Esophagus muscularis mucosa (tissue), 4 donors: ENCODE results near the gene QPRT. TPM values are rescaled to one million over a fixed set of nuclear protein-coding genes. Genes with fewer than 3 reads are reported as not detected.

Experiments
- DNase-seq: peaks from one replicate; pipeline ENCODE4 v3.0.0-alpha.2; 2017; ENCODE audit errors: extremely low spot score
- H3K27ac ChIP-seq, 4 donors: fragments of 200-600 bp; sonication (generic); replicated peaks in 1 of 4; 1 replicate in 3 of 4; 2 replicates in 1 of 4; pipeline ENCODE4 v1.5.1; 2016 to 2019; ENCODE audit warnings: mild to moderate bottlenecking in 1 of 4
- H3K27me3 ChIP-seq, 4 donors: fragments of 200-600 bp; sonication (generic); one replicate each; pipeline versions ENCODE4 v1.5.1 to v1.6.0; 2016 to 2019
- H3K36me3 ChIP-seq, 4 donors: fragments of 200-600 bp; sonication (generic); one replicate each; pipeline ENCODE4 v1.5.1; 2016 to 2019
- H3K4me1 ChIP-seq, 4 donors: fragments of 200-600 bp; sonication (generic); one replicate each; pipeline ENCODE4 v1.5.1; 2016 to 2019
- H3K4me3 ChIP-seq, 4 donors: fragments of 200-600 bp; sonication (generic); 1 replicate in 2 of 4; 2 replicates in 2 of 4; pipeline ENCODE4 v1.5.1; 2016 to 2019; ENCODE audit warnings: mild to moderate bottlenecking in 4 of 4, moderate library complexity in 1 of 4
- H3K9me3 ChIP-seq, 4 donors: fragments of 200-600 bp; sonication (generic); 1 replicate in 3 of 4; 2 replicates in 1 of 4; pipeline ENCODE4 v1.5.1; 2016 to 2019
- CTCF ChIP-seq, 3 experiments: fragments of 200-600 bp in 2 of 3; fragments of 450-650 bp in 1 of 3; sonication (generic) in 2 of 3; IDR thresholded peaks; one replicate each; pipeline ENCODE4 v1.5.1; 2017 to 2019; ENCODE audit warnings: antibody characterized with exemption in 3 of 3, mild to moderate bottlenecking in 2 of 3, moderate library complexity in 1 of 3
- EP300 ChIP-seq: sonication (generic); formaldehyde crosslinking; IDR thresholded peaks from one replicate; pipeline ENCODE4 v1.6.1; 2017; ENCODE audit warnings: antibody characterized with exemption
- POLR2A ChIP-seq: fragments of 450-650 bp; IDR thresholded peaks from one replicate; pipeline ENCODE4 v1.6.1; 2017; ENCODE audit warnings: antibody characterized with exemption, moderate library complexity, mild to moderate bottlenecking, low read depth
- POLR2AphosphoS5 ChIP-seq, 2 donors: sonication (generic); formaldehyde crosslinking; IDR thresholded peaks; one replicate each; pipeline ENCODE4 v1.6.1; 2017; ENCODE audit warnings: antibody characterized with exemption in 2 of 2
- WGBS: methylation state at CpG from one replicate; pipeline ENCODE4 v1.1.5; 2018; 5-methylcytosine and 5-hydroxymethylcytosine counted together
- intact Hi-C: fragments of 100-400 bp; cut with DNase I; formaldehyde crosslinking; loops from one replicate; pipeline ENCODE4 v1.15.1; 2023
- total RNA-seq, 4 donors: library from RNA; depleted of rRNA; stranded (reverse); fragments of >200 nt; gene quantifications; one replicate each; pipeline versions ENCODE4 v1.1.0 to v1.2.1, GENCODE V29; 2016

QPRT gene
- total RNA-seq, 4 donors from 2014 or later, result 1.7 to 5.1 (median 2.7) TPM

- TF ChIP-seq CTCF (IDR thresholded peaks at IDR 0.05) (no peak), POLR2A (no peak), POLR2AphosphoS5 (IDR thresholded peaks at IDR 0.05) (no peak), EP300 (no peak)
- WGBS, result 87% methylated on average over 7 of the region's 7 CpGs
- H3K27me3 ChIP-seq, result no peaks in the 10 kb centered on the region
- H3K9me3 ChIP-seq, result no peaks in the 10 kb centered on the region
- H3K4me3 ChIP-seq, result no peak overlapping the region
- no peaks in the 10 kb centered on the region for H3K4me1 ChIP-seq
- intact Hi-C loops, result no loop called here
- no peaks in the 10 kb centered on the region for H3K36me3 ChIP-seq
- H3K27ac ChIP-seq, result no peak overlapping the region
- DNase-seq, result no peak
Measured at GRCh38 chr16:29742683-29743275, 63.8 kb downstream of the QPRT start.

GRCh38 chr16:29743475-29743826 is 64.5 kb downstream of the QPRT start:
- H3K27me3 ChIP-seq, result no peaks in the 10 kb centered on the region
- H3K4me3 ChIP-seq, result no peak overlapping the region
- no peaks in the 10 kb centered on the region for H3K4me1 ChIP-seq
- intact Hi-C loops, result no loop called here
- H3K9me3 ChIP-seq, result no peaks in the 10 kb centered on the region
- TF ChIP-seq POLR2AphosphoS5 (IDR thresholded peaks at IDR 0.05) (no peak), EP300 (no peak), CTCF (IDR thresholded peaks at IDR 0.05) (no peak), POLR2A (no peak)
- H3K27ac ChIP-seq, result no peak overlapping the region
- H3K36me3 ChIP-seq, result no peaks in the 10 kb centered on the region
- WGBS, result 81% methylated on average over 4 of the region's 5 CpGs
- DNase-seq, result no peak

- no peak for TF ChIP-seq CTCF (IDR thresholded peaks at IDR 0.05)
- no peak for TF ChIP-seq POLR2AphosphoS5 (IDR thresholded peaks at IDR 0.05)
- TF ChIP-seq EP300, result no peak
- Histone ChIP-seq H3K27me3 (no peaks in the 10 kb centered on the region), H3K4me1 (no peaks in the 10 kb centered on the region), H3K4me3 (peak overlapping the region in 1 of 4 donors; percentile 42), H3K36me3 (no peaks in the 10 kb centered on the region), H3K27ac (no peak overlapping the region), H3K9me3 (no peaks in the 10 kb centered on the region)
- intact Hi-C loops, result no loop called here
- 85% methylated on average over 7 of the region's 21 CpGs for WGBS
- no peak for DNase-seq
Measured at GRCh38 chr16:29743827-29744531, 65.0 kb downstream of the QPRT start.

- H3K4me3 ChIP-seq, result peak overlapping the region in 2 of 4 donors; percentile 42 to 55
- intact Hi-C loops, result no loop called here
- H3K4me1 ChIP-seq, result no peaks in the 10 kb centered on the region
- H3K9me3 ChIP-seq, result no peaks in the 10 kb centered on the region
- DNase-seq, result no peak
- H3K36me3 ChIP-seq, result no peaks in the 10 kb centered on the region
- no peaks in the 10 kb centered on the region for H3K27me3 ChIP-seq
- no peak for TF ChIP-seq POLR2A
- TF ChIP-seq POLR2AphosphoS5 (IDR thresholded peaks at IDR 0.05), result no peak
- no peak for TF ChIP-seq CTCF (IDR thresholded peaks at IDR 0.05)
- no peak for TF ChIP-seq EP300
- WGBS, result 81% methylated on average over 15 of the region's 20 CpGs
- no peak overlapping the region for H3K27ac ChIP-seq
Measured at GRCh38 chr16:29744541-29745101, 65.6 kb downstream of the QPRT start.
